H9 (cell line): ENCODE results near the gene TSPAN33. TPM values are rescaled to one million over a fixed set of nuclear protein-coding genes. Genes with fewer than 3 reads are reported as not detected.

Experiments
- DNase-seq: peaks from one replicate; pipeline ENCODE4 v3.0.0-alpha.2; 2017
- H2AFZ ChIP-seq: one replicate; pipeline ENCODE4 v1.6.1; 2013; ENCODE audit warnings: mild to moderate bottlenecking, low read length, control low read depth, moderate library complexity
- H2AK5ac ChIP-seq: 2 replicates; pipeline ENCODE4 v1.6.1; 2013; ENCODE audit warnings: low read length, control low read depth, mixed read lengths; ENCODE audit not compliant: insufficient read length
- H2BK120ac ChIP-seq: one replicate; pipeline ENCODE4 v1.6.1; 2013; ENCODE audit warnings: low read depth, mild to moderate bottlenecking, low read length, control low read depth, inconsistent platforms; ENCODE audit not compliant: poor library complexity, severe bottlenecking
- H2BK12ac ChIP-seq: 2 replicates; pipeline ENCODE4 v1.6.1; 2013; ENCODE audit warnings: low read length, control low read depth, mixed read lengths, low read depth; ENCODE audit not compliant: insufficient read length
- H2BK15ac ChIP-seq: 2 replicates; pipeline ENCODE4 v1.6.1; 2013; ENCODE audit warnings: low read depth, low read length, control low read depth
- H2BK20ac ChIP-seq: one replicate; pipeline ENCODE4 v1.6.1; 2013; ENCODE audit warnings: low read depth, mild to moderate bottlenecking, low read length, control low read depth, inconsistent platforms; ENCODE audit not compliant: poor library complexity, severe bottlenecking
- H2BK5ac ChIP-seq: 2 replicates; pipeline ENCODE4 v1.6.1; 2013; ENCODE audit warnings: low read length, control low read depth, mixed read lengths; ENCODE audit not compliant: insufficient read length
- H3K14ac ChIP-seq: 2 replicates; pipeline ENCODE4 v1.6.1; 2013; ENCODE audit warnings: low read length, control low read depth; ENCODE audit not compliant: insufficient read depth
- H3K18ac ChIP-seq: 2 replicates; pipeline ENCODE4 v1.6.1; 2013; ENCODE audit warnings: low read depth, mild to moderate bottlenecking, mixed read lengths, low read length, control low read depth; ENCODE audit not compliant: insufficient read length
- H3K23ac ChIP-seq: 2 replicates; pipeline ENCODE4 v1.6.1; 2013; ENCODE audit warnings: low read length, control low read depth, mixed read lengths, low read depth; ENCODE audit not compliant: insufficient read length
- H3K23me2 ChIP-seq: 2 replicates; pipeline ENCODE4 v1.6.1; 2013; ENCODE audit warnings: low read depth, mild to moderate bottlenecking, mixed read lengths, low read length, control low read depth; ENCODE audit not compliant: insufficient read length, poor library complexity, severe bottlenecking
- H3K27ac ChIP-seq: 2 replicates; pipeline ENCODE4 v1.5.1; 2013; ENCODE audit warnings: low read length, control low read depth, mixed read lengths, low read depth; ENCODE audit not compliant: insufficient read length
- H3K27me3 ChIP-seq: 2 replicates; pipeline ENCODE4 v1.6.1; 2013; ENCODE audit warnings: low read length, control low read depth, inconsistent platforms; ENCODE audit not compliant: insufficient read depth
- H3K4ac ChIP-seq: 2 replicates; pipeline ENCODE4 v1.6.1; 2013; ENCODE audit warnings: low read depth, mild to moderate bottlenecking, control low read depth, inconsistent platforms, low read length, moderate library complexity
- H3K4me1 ChIP-seq: 2 replicates; pipeline ENCODE4 v1.6.1; 2013; ENCODE audit warnings: low read length, control low read depth, inconsistent platforms; ENCODE audit not compliant: insufficient read depth
- H3K4me2 ChIP-seq: 2 replicates; pipeline ENCODE4 v1.6.1; 2013; ENCODE audit warnings: low read length, control low read depth, mixed read lengths; ENCODE audit not compliant: insufficient read length, insufficient read depth
- H3K56ac ChIP-seq: 2 replicates; pipeline ENCODE4 v1.6.1; 2013; ENCODE audit warnings: low read depth, mild to moderate bottlenecking, mixed read lengths, low read length, control low read depth; ENCODE audit not compliant: insufficient read length
- H3K79me1 ChIP-seq: 2 replicates; pipeline ENCODE4 v1.6.1; 2013; ENCODE audit warnings: low read depth, mild to moderate bottlenecking, moderate library complexity, low read length, control low read depth, inconsistent platforms; ENCODE audit not compliant: insufficient read depth, poor library complexity, severe bottlenecking
- H3K79me2 ChIP-seq: 2 replicates; pipeline ENCODE4 v1.6.1; 2013; ENCODE audit warnings: low read length, control low read depth, inconsistent platforms; ENCODE audit not compliant: insufficient read depth
- H3K9ac ChIP-seq: 2 replicates; pipeline ENCODE4 v1.6.1; 2013; ENCODE audit warnings: low read length, control low read depth, mixed read lengths; ENCODE audit not compliant: insufficient read length; ENCODE audit errors: extremely low read depth
- H3K9me3 ChIP-seq: one replicate; pipeline ENCODE4 v1.6.1; 2013; ENCODE audit warnings: low read depth, low read length, inconsistent platforms; ENCODE audit not compliant: control insufficient read depth
- H3T11ph ChIP-seq: one replicate; pipeline ENCODE4 v1.6.1; 2013; ENCODE audit warnings: mild to moderate bottlenecking, low read length, control low read depth, inconsistent platforms
- H4K20me1 ChIP-seq: one replicate; pipeline ENCODE4 v1.6.1; 2013; ENCODE audit not compliant: control insufficient read depth, insufficient read length, insufficient read depth
- H4K5ac ChIP-seq: 2 replicates; pipeline ENCODE4 v1.6.1; 2013; ENCODE audit warnings: low read depth, mild to moderate bottlenecking, mixed read lengths, low read length, control low read depth; ENCODE audit not compliant: insufficient read length
- H4K8ac ChIP-seq: replicated peaks from 2 replicates; pipeline ENCODE4 v1.6.1; 2013; ENCODE audit warnings: low read length, control low read depth, mixed read lengths, low read depth; ENCODE audit not compliant: insufficient read length
- H4K91ac ChIP-seq: 2 replicates; pipeline ENCODE4 v1.6.1; 2013; ENCODE audit warnings: low read depth, mild to moderate bottlenecking, moderate library complexity, mixed read lengths, low read length, control low read depth; ENCODE audit not compliant: insufficient read length
- H3K27ac Mint-ChIP-seq, 3 experiments: 2 replicates in 2 of 3; 3 replicates in 1 of 3; pipeline ENCODE4 v1.8.0; 2020 to 2021; ENCODE audit warnings: mixed read lengths in 3 of 3, mild to moderate bottlenecking in 1 of 3, moderate library complexity in 1 of 3
- H3K27me3 Mint-ChIP-seq: 2 replicates; pipeline ENCODE4 v1.8.0; 2021; ENCODE audit warnings: low read depth, mild to moderate bottlenecking, moderate library complexity, mixed read lengths
- H3K36me3 Mint-ChIP-seq, 3 experiments: 2 replicates in 2 of 3; 3 replicates in 1 of 3; pipeline ENCODE4 v1.8.0; 2020 to 2021; ENCODE audit warnings: low read depth in 3 of 3, mixed read lengths in 3 of 3; ENCODE audit not compliant: insufficient read depth in 1 of 3
- H3K4me1 Mint-ChIP-seq, 2 experiments: 2 replicates each; pipeline ENCODE4 v1.8.0; 2020; ENCODE audit warnings: mixed read lengths in 2 of 2
- H3K4me3 Mint-ChIP-seq, 2 experiments: 2 replicates in 1 of 2; 3 replicates in 1 of 2; pipeline ENCODE4 v1.8.0; 2020 to 2021; ENCODE audit warnings: mild to moderate bottlenecking in 2 of 2, mixed read lengths in 2 of 2, moderate library complexity in 1 of 2
- H3K9me3 Mint-ChIP-seq, 2 experiments: 2 replicates in 1 of 2; 3 replicates in 1 of 2; pipeline ENCODE4 v1.8.0; 2020; ENCODE audit warnings: mild to moderate bottlenecking in 2 of 2, mixed read lengths in 2 of 2, moderate library complexity in 1 of 2
- CTCF ChIP-seq: fragments of 200-600 bp; sonication (generic); conservative IDR thresholded peaks from 3 replicates; pipeline ENCODE4 v1.8.0; 2021; ENCODE audit warnings: antibody characterized with exemption, mild to moderate bottlenecking
- total RNA-seq: library from RNA; stranded (reverse); gene quantifications from 2 replicates; pipeline ENCODE4 v1.2.1, GENCODE V29; 2021

Gene TSPAN33
- total RNA-seq, 1 experiment from 2014 or later = 34.7 TPM

- Histone ChIP-seq H3K9ac (no peak overlapping the region), H3K4me1 (peaks cover 2% of the 10 kb centered on the region; the same call in 1 of the 2 replicates), H4K8ac (no peak overlapping the region), H3T11ph (no peak overlapping the region), H3K23ac (no peak overlapping the region), H4K91ac (no peak overlapping the region), H2BK12ac (no peak overlapping the region), H3K4ac (no peak overlapping the region), H2BK15ac (no peak overlapping the region), H2AK5ac (no peak overlapping the region), H3K27ac (no peak overlapping the region), H3K18ac (no peak overlapping the region), H3K23me2 (no peaks in the 10 kb centered on the region), H2AFZ (no peak overlapping the region), H3K14ac (no peak overlapping the region), H2BK120ac (no peak overlapping the region), H3K4me2 (no peak overlapping the region), H3K56ac (no peak overlapping the region), H3K79me1 (no peaks in the 10 kb centered on the region), H3K79me2 (no peaks in the 10 kb centered on the region), H3K27me3 (no peaks in the 10 kb centered on the region), H4K5ac (no peak overlapping the region), H2BK20ac (no peak overlapping the region), H4K20me1 (no peaks in the 10 kb centered on the region), H2BK5ac (no peak overlapping the region), H3K9me3 (peaks cover 4% of the 10 kb centered on the region)
- TF ChIP-seq CTCF = no peak
- Mint-ChIP-seq H3K27ac (no peak overlapping the region), H3K9me3 (peaks cover 21 to 24% of the 10 kb centered on the region in 2 experiments), H3K27me3 (no peaks in the 10 kb centered on the region; the same call in 1 of the 2 replicates), H3K4me1 (peaks cover 4% of the 10 kb centered on the region in 2 experiments), H3K36me3 (peaks cover 6 to 13% (median 7%) of the 10 kb centered on the region in 3 experiments; a peak in 6 of 7 replicates), H3K4me3 (no peak overlapping the region)
- DNase-seq = no peak
These were observed 28.8 kb upstream of the TSPAN33 start for GRCh38 chr7:129115676-129116075.
